Measurements from ENCODE around the gene STXBP5L.

The STXBP5L gene

DNA sequence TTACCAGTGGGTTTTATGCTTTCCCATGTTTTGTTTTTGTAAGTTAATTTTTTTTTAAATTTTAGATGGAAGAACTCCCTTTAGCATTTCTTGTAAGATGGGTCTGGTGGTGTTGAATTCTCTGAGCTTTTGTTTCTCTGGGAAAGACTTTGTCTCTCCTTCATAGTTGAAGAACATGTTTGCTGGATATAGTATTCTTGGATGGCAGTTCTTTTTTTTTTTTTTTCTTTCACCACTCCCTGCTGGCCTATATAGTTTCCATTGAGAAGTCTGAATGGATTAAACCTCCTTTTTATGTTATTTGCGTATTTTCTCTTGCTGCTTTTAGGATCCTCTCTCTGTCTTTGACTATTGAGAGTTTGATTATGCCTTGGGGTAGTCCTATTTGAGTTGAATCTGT lies 18.1 kb downstream of the STXBP5L start:
- Histone ChIP-seq H3K4me2 (ENCODE audit: low read length) (no peak overlapping the region), H3K27me3 (ENCODE audit: low read depth, low read length) (no peaks in the 10 kb centered on the region), H3K9me3 (ENCODE audit: insufficient read depth, low read length) (no peaks in the 10 kb centered on the region), H3K9ac (ENCODE audit: low read length) (no peak overlapping the region), H2AFZ (ENCODE audit: low read depth, low read length) (no peak overlapping the region), H4K20me1 (ENCODE audit: insufficient read depth, low read length) (no peaks in the 10 kb centered on the region), H3K4me3 (ENCODE audit: low read length) (no peak overlapping the region), H3K36me3 (replicated peaks; ENCODE audit: low read depth, low read length) (no peaks in the 10 kb centered on the region), H3K4me1 (ENCODE audit: low read length) (no peaks in the 10 kb centered on the region), H3K79me2 (ENCODE audit: low read length) (no peaks in the 10 kb centered on the region), H3K27ac (ENCODE audit: low read length) (no peak overlapping the region)
- no peak for TF ChIP-seq EZH2phosphoT487 (IDR thresholded peaks at IDR 0.05; ENCODE audit: low read depth)
- TF ChIP-seq, protein P1, sequence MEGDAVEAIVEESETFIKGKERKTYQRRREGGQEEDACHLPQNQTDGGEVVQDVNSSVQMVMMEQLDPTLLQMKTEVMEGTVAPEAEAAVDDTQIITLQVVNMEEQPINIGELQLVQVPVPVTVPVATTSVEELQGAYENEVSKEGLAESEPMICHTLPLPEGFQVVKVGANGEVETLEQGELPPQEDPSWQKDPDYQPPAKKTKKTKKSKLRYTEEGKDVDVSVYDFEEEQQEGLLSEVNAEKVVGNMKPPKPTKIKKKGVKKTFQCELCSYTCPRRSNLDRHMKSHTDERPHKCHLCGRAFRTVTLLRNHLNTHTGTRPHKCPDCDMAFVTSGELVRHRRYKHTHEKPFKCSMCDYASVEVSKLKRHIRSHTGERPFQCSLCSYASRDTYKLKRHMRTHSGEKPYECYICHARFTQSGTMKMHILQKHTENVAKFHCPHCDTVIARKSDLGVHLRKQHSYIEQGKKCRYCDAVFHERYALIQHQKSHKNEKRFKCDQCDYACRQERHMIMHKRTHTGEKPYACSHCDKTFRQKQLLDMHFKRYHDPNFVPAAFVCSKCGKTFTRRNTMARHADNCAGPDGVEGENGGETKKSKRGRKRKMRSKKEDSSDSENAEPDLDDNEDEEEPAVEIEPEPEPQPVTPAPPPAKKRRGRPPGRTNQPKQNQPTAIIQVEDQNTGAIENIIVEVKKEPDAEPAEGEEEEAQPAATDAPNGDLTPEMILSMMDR (IDR thresholded peaks at IDR 0.05; ENCODE audit: low read depth, low read length) = no peak

DNA sequence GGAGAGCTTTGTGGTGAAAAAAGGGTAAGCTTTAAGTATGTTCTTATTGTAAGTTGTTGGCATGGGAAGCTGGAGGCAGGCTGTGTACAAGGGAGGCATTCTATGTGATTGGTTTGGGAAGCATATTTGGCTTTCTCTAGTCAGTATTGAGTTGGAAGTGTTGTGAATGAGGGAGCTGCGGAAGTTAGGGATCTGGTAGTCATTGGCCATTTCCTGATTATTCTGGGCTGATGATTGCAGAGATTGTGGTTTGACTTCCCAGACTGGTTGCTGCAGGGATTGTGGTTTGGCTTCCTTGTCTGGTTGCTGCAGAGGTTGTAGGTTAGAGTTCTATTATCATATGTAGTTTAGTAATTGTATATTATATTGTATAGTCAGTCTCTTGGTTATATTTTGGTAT lies 21.0 kb downstream of the STXBP5L start:
- Histone ChIP-seq H3K4me3 (ENCODE audit: low read length) (no peak overlapping the region), H3K9ac (ENCODE audit: low read length) (no peak overlapping the region)

DNA sequence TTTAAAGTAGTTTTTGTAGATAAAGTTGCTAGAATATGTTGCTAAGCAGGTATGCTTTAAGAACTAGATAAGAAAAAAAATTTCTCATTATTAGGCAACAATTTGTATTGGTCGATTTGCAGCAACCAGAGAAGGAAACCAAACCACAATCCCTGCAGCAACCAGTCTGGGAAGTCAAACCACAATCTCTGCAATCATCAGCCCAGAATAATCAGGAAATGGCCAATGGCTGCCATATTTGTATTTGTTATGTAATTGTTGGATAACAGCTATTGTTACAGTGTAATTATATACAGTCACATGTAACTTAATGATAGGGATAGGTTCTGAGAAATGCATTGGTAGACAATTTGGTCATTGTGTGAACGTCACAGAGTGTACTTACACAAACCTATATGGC lies 23.6 kb downstream of the STXBP5L start:
- no peaks in the 10 kb centered on the region for H3K36me3 ChIP-seq (replicated peaks; ENCODE audit: low read depth, low read length)
- no peak overlapping the region for H3K9ac ChIP-seq (ENCODE audit: low read length)
- H4K20me1 ChIP-seq (ENCODE audit: insufficient read depth, low read length) = no peaks in the 10 kb centered on the region
- no peak overlapping the region for H3K4me3 ChIP-seq (ENCODE audit: low read length)
- no peaks in the 10 kb centered on the region for H3K79me2 ChIP-seq (ENCODE audit: low read length)
- no peak overlapping the region for H3K4me2 ChIP-seq (ENCODE audit: low read length)
- no peak for TF ChIP-seq EZH2phosphoT487 (IDR thresholded peaks at IDR 0.05; ENCODE audit: low read depth)
- TF ChIP-seq, protein P1 (IDR thresholded peaks at IDR 0.05; ENCODE audit: low read depth, low read length) = no peak
- no peak overlapping the region for H2AFZ ChIP-seq (ENCODE audit: low read depth, low read length)
- no peaks in the 10 kb centered on the region for H3K27me3 ChIP-seq (ENCODE audit: low read depth, low read length)
- no peaks in the 10 kb centered on the region for H3K4me1 ChIP-seq (ENCODE audit: low read length)
- H3K27ac ChIP-seq (ENCODE audit: low read length) = no peak overlapping the region
- H3K9me3 ChIP-seq (ENCODE audit: insufficient read depth, low read length) = no peaks in the 10 kb centered on the region

More for the DNA sequence above, 21.0 kb downstream of the STXBP5L start:
- no peak overlapping the region for H2AFZ ChIP-seq (ENCODE audit: low read depth, low read length)
- H3K4me2 ChIP-seq (ENCODE audit: low read length) = no peak overlapping the region
- no peaks in the 10 kb centered on the region for H3K9me3 ChIP-seq (ENCODE audit: insufficient read depth, low read length)
- no peaks in the 10 kb centered on the region for H4K20me1 ChIP-seq (ENCODE audit: insufficient read depth, low read length)
- no peaks in the 10 kb centered on the region for H3K27me3 ChIP-seq (ENCODE audit: low read depth, low read length)
- no peaks in the 10 kb centered on the region for H3K36me3 ChIP-seq (replicated peaks; ENCODE audit: low read depth, low read length)
- no peaks in the 10 kb centered on the region for H3K79me2 ChIP-seq (ENCODE audit: low read length)
- H3K4me1 ChIP-seq (ENCODE audit: low read length) = no peaks in the 10 kb centered on the region
- TF ChIP-seq EZH2phosphoT487 (IDR thresholded peaks at IDR 0.05; ENCODE audit: low read depth) = no peak
- TF ChIP-seq, protein P1 (IDR thresholded peaks at IDR 0.05; ENCODE audit: low read depth, low read length) = no peak
- H3K27ac ChIP-seq (ENCODE audit: low read length) = no peak overlapping the region

DNA sequence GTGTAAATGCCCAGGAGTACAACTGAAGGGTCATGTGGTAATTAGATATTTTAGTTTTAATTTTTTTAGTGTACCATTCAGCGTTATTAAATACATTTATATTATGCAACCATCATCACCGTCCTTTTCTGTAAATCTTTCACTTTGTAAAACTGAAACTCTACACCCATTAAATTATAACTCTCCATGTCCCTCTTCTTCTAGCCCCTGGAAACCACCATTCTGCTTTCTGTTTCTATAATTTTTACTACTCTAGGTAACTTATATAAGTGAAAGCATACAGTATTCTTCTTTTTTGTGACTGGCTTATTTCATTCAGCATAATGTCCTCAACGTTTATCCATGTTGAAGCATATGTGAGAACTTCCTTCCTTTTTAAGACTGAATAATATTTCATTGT lies 48.1 kb downstream of the STXBP5L start:
- H3K4me3 ChIP-seq (ENCODE audit: low read length) = no peak overlapping the region
- H3K4me1 ChIP-seq (ENCODE audit: low read length) = no peaks in the 10 kb centered on the region
- H3K79me2 ChIP-seq (ENCODE audit: low read length) = no peaks in the 10 kb centered on the region
- H3K27me3 ChIP-seq (ENCODE audit: low read depth, low read length) = no peaks in the 10 kb centered on the region
- H3K27ac ChIP-seq (ENCODE audit: low read length) = no peak overlapping the region
- H3K9me3 ChIP-seq (ENCODE audit: insufficient read depth, low read length) = no peaks in the 10 kb centered on the region
- no peak overlapping the region for H2AFZ ChIP-seq (ENCODE audit: low read depth, low read length)
- no peak overlapping the region for H3K4me2 ChIP-seq (ENCODE audit: low read length)
- no peak for TF ChIP-seq EZH2phosphoT487 (IDR thresholded peaks at IDR 0.05; ENCODE audit: low read depth)
- TF ChIP-seq, protein P1 (IDR thresholded peaks at IDR 0.05; ENCODE audit: low read depth, low read length) = no peak
- H4K20me1 ChIP-seq (ENCODE audit: insufficient read depth, low read length) = no peaks in the 10 kb centered on the region
- H3K36me3 ChIP-seq (replicated peaks; ENCODE audit: low read depth, low read length) = no peaks in the 10 kb centered on the region
- H3K9ac ChIP-seq (ENCODE audit: low read length) = no peak overlapping the region

All from OCI-LY3 (cell line).